Neuronal stem cell (in vitro differentiated cells): ENCODE data around the gene NATD1.

Source experiments
- DNase-seq: peaks from one replicate; pipeline ENCODE4 v3.0.0-alpha.2; 2013; ENCODE audit warnings: low spot score
- H2AFZ ChIP-seq: one replicate; pipeline ENCODE4 v1.6.1; 2013; ENCODE audit warnings: mild to moderate bottlenecking, low read length, inconsistent platforms
- H2AK5ac ChIP-seq: 2 replicates; pipeline ENCODE4 v1.6.1; 2013; ENCODE audit warnings: low read depth, mild to moderate bottlenecking, inconsistent platforms, low read length, moderate library complexity, mixed read lengths
- H2BK120ac ChIP-seq: 2 replicates; pipeline ENCODE4 v1.6.1; 2013; ENCODE audit warnings: low read depth, mild to moderate bottlenecking, inconsistent platforms, low read length, moderate library complexity, mixed read lengths
- H2BK12ac ChIP-seq: one replicate; pipeline ENCODE4 v1.6.1; 2013; ENCODE audit warnings: low read length, inconsistent platforms
- H2BK15ac ChIP-seq: 2 replicates; pipeline ENCODE4 v1.6.1; 2013; ENCODE audit warnings: mild to moderate bottlenecking, low read length, inconsistent platforms, mixed read lengths
- H2BK5ac ChIP-seq: one replicate; pipeline ENCODE4 v1.6.1; 2013; ENCODE audit warnings: inconsistent platforms, mild to moderate bottlenecking, low read length, moderate library complexity
- H3K14ac ChIP-seq: one replicate; pipeline ENCODE4 v1.6.1; 2013; ENCODE audit warnings: low read length, inconsistent platforms
- H3K18ac ChIP-seq: 2 replicates; pipeline ENCODE4 v1.6.1; 2013; ENCODE audit warnings: low read length, inconsistent platforms
- H3K23ac ChIP-seq: 2 replicates; pipeline ENCODE4 v1.6.1; 2013; ENCODE audit warnings: low read depth, mild to moderate bottlenecking, mixed read lengths, low read length, inconsistent platforms; ENCODE audit not compliant: poor library complexity
- H3K27ac ChIP-seq: replicated peaks from 3 replicates; pipeline ENCODE4 v1.5.1; 2013; ENCODE audit warnings: low read length, inconsistent platforms
- H3K27me3 ChIP-seq, 3 experiments: 2 replicates each; pipeline ENCODE4 v1.6.1; 2013; ENCODE audit warnings: low read length in 3 of 3, mild to moderate bottlenecking in 2 of 3, inconsistent platforms in 1 of 3, low read depth in 1 of 3, mixed read lengths in 1 of 3, moderate library complexity in 1 of 3; ENCODE audit not compliant: control insufficient read depth in 3 of 3, insufficient read depth in 3 of 3
- H3K36me3 ChIP-seq, 2 donors: replicated peaks in 1 of 2; 2 replicates each; pipeline ENCODE4 v1.6.1; 2013; ENCODE audit warnings: low read length in 2 of 2; ENCODE audit not compliant: control insufficient read depth in 2 of 2, insufficient read depth in 2 of 2
- H3K4ac ChIP-seq: 2 replicates; pipeline ENCODE4 v1.6.1; 2013; ENCODE audit warnings: inconsistent platforms, mild to moderate bottlenecking, low read length, moderate library complexity
- H3K4me1 ChIP-seq, 2 donors: 1 replicate in 1 of 2; 2 replicates in 1 of 2; pipeline ENCODE4 v1.6.1; 2013; ENCODE audit warnings: low read length in 2 of 2, low read depth in 1 of 2; ENCODE audit not compliant: control insufficient read depth in 2 of 2, insufficient read depth in 1 of 2
- H3K4me2 ChIP-seq: one replicate; pipeline ENCODE4 v1.6.1; 2013; ENCODE audit warnings: mild to moderate bottlenecking, low read length, inconsistent platforms; ENCODE audit not compliant: insufficient read depth, poor library complexity, severe bottlenecking
- H3K4me3 ChIP-seq, 2 donors: 2 replicates each; pipeline ENCODE4 v1.5.1; 2013; ENCODE audit warnings: low read length in 2 of 2, mild to moderate bottlenecking in 2 of 2, inconsistent platforms in 1 of 2, moderate library complexity in 1 of 2
- H3K79me1 ChIP-seq: one replicate; pipeline ENCODE4 v1.6.1; 2013; ENCODE audit warnings: low read depth, mild to moderate bottlenecking, inconsistent platforms, low read length, moderate library complexity
- H3K9ac ChIP-seq: one replicate; pipeline ENCODE4 v1.6.1; 2013; ENCODE audit warnings: mild to moderate bottlenecking, low read depth, low read length, inconsistent platforms; ENCODE audit not compliant: poor library complexity
- H3K9me3 ChIP-seq, 2 donors: replicated peaks in 1 of 2; 2 replicates each; pipeline versions ENCODE3 to v1.6.1; 2013; ENCODE audit warnings: low read length in 2 of 2, mild to moderate bottlenecking in 2 of 2, inconsistent platforms in 1 of 2, low read depth in 1 of 2, mixed read lengths in 1 of 2, moderate library complexity in 1 of 2; ENCODE audit not compliant: control insufficient read depth in 2 of 2, insufficient read depth in 1 of 2
- H4K8ac ChIP-seq: one replicate; pipeline ENCODE4 v1.6.1; 2013; ENCODE audit warnings: low read depth, mild to moderate bottlenecking, inconsistent platforms, low read length, moderate library complexity
- H4K91ac ChIP-seq: one replicate; pipeline ENCODE4 v1.6.1; 2013; ENCODE audit warnings: low read length, low read depth, mild to moderate bottlenecking, inconsistent platforms; ENCODE audit not compliant: poor library complexity
- WGBS, 2 donors: extraction: QIAGEN DNeasy Blood & Tissue Kit; methylation state at CpG; one replicate each; pipeline ENCODE4 v1.1.7; 2013; ENCODE audit warnings: missing lambda C conversion rate in 2 of 2, mixed read lengths in 1 of 2; ENCODE audit not compliant: insufficient read length in 2 of 2, insufficient replicate concordance in 1 of 2; ENCODE audit errors: extremely low coverage in 2 of 2; 5-methylcytosine and 5-hydroxymethylcytosine counted together

NATD1 gene

GRCh38 chr17:21235921-21236320, 17.3 kb downstream of the NATD1 start:
- Histone ChIP-seq H3K36me3 (no peaks in the 10 kb centered on the region), H3K9ac (no peak overlapping the region), H2BK12ac (no peak overlapping the region), H3K4me2 (no peak overlapping the region), H2BK5ac (no peak overlapping the region), H3K4me3 (no peak overlapping the region), H3K23ac (no peak overlapping the region), H4K91ac (no peak overlapping the region), H2BK120ac (no peak overlapping the region), H3K4ac (no peak overlapping the region), H2AK5ac (no peak overlapping the region), H3K9me3 (peaks cover 1 to 4% of the 10 kb centered on the region in 2 donors), H3K27ac (no peak overlapping the region), H3K79me1 (no peaks in the 10 kb centered on the region), H3K27me3 (no peaks in the 10 kb centered on the region), H3K4me1 (peaks cover 9 to 10% of the 10 kb centered on the region in 2 donors), H2AFZ (no peak overlapping the region), H2BK15ac (no peak overlapping the region), H4K8ac (no peak overlapping the region), H3K14ac (no peak overlapping the region), H3K18ac (no peak overlapping the region)
- no CpG with 5 or more reads among the region's 1 CpG for WGBS, 2 donors
- DNase-seq = no peak

GRCh38 chr17:21233581-21234347, 19.4 kb downstream of the NATD1 start:
- Histone ChIP-seq H3K27me3 (no peaks in the 10 kb centered on the region), H3K14ac (no peak overlapping the region), H3K4me2 (no peak overlapping the region), H2AFZ (no peak overlapping the region), H3K4me3 (no peak overlapping the region), H3K23ac (no peak overlapping the region), H3K4ac (no peak overlapping the region), H3K9ac (peak overlapping the region; percentile 39), H3K79me1 (peaks cover 2% of the 10 kb centered on the region), H2BK5ac (no peak overlapping the region), H3K4me1 (no peaks in the 10 kb centered on the region), H3K18ac (no peak overlapping the region), H3K9me3 (peaks cover 1 to 4% of the 10 kb centered on the region in 2 donors), H2BK120ac (no peak overlapping the region), H2AK5ac (no peak overlapping the region), H3K27ac (no peak overlapping the region), H2BK15ac (no peak overlapping the region), H2BK12ac (no peak overlapping the region), H4K91ac (no peak overlapping the region), H3K36me3 (no peaks in the 10 kb centered on the region), H4K8ac (no peak overlapping the region)
- no CpG with 5 or more reads among the region's 7 CpGs for WGBS, 2 donors
- DNase-seq = no peak

- H4K8ac ChIP-seq = no peak overlapping the region
- H3K36me3 ChIP-seq = no peaks in the 10 kb centered on the region
- no peaks in the 10 kb centered on the region for H3K27me3 ChIP-seq
- no CpG with 5 or more reads among the region's 4 CpGs for WGBS, 2 donors
- no peak for DNase-seq
- H3K4ac ChIP-seq = no peak overlapping the region
- no peak overlapping the region for H2AFZ ChIP-seq
- H3K18ac ChIP-seq = no peak overlapping the region
- H2BK15ac ChIP-seq = no peak overlapping the region
- no peak overlapping the region for H3K27ac ChIP-seq
- no peak overlapping the region for H3K9ac ChIP-seq
- H3K4me3 ChIP-seq = no peak overlapping the region
- no peak overlapping the region for H3K4me2 ChIP-seq
- H3K9me3 ChIP-seq = peaks cover 1 to 4% of the 10 kb centered on the region in 2 donors
- no peak overlapping the region for H2BK5ac ChIP-seq
- H2AK5ac ChIP-seq = no peak overlapping the region
- no peak overlapping the region for H2BK120ac ChIP-seq
- H3K23ac ChIP-seq = no peak overlapping the region
- H3K4me1 ChIP-seq = no peaks in the 10 kb centered on the region
- no peak overlapping the region for H4K91ac ChIP-seq
- no peak overlapping the region for H2BK12ac ChIP-seq
- H3K14ac ChIP-seq = no peak overlapping the region
- peaks cover 2% of the 10 kb centered on the region for H3K79me1 ChIP-seq
Measured at GRCh38 chr17:21232033-21232749, 21.0 kb downstream of the NATD1 start.

GRCh38 chr17:21231533-21231932, 21.7 kb downstream of the NATD1 start:
- no peak overlapping the region for H4K91ac ChIP-seq
- DNase-seq = no peak

More at GRCh38 chr17:21231533-21231932, 21.7 kb downstream of the NATD1 start:
- no peak overlapping the region for H4K8ac ChIP-seq
- no peak overlapping the region for H2BK120ac ChIP-seq
- H2AK5ac ChIP-seq = no peak overlapping the region
- H3K23ac ChIP-seq = no peak overlapping the region
- no peaks in the 10 kb centered on the region for H3K27me3 ChIP-seq
- no peak overlapping the region for H3K4ac ChIP-seq
- H3K4me3 ChIP-seq = no peak overlapping the region
- no CpG with 5 or more reads among the region's 6 CpGs for WGBS, 2 donors
- H3K9me3 ChIP-seq = peaks cover 1 to 4% of the 10 kb centered on the region in 2 donors
- H3K79me1 ChIP-seq = peaks cover 2% of the 10 kb centered on the region
- H2BK15ac ChIP-seq = no peak overlapping the region
- H3K27ac ChIP-seq = no peak overlapping the region
- no peak overlapping the region for H3K9ac ChIP-seq
- no peak overlapping the region for H2BK5ac ChIP-seq
- H3K4me1 ChIP-seq = no peaks in the 10 kb centered on the region
- no peaks in the 10 kb centered on the region for H3K36me3 ChIP-seq
- no peak overlapping the region for H3K18ac ChIP-seq
- no peak overlapping the region for H2BK12ac ChIP-seq
- H2AFZ ChIP-seq = no peak overlapping the region
- no peak overlapping the region for H3K14ac ChIP-seq
- no peak overlapping the region for H3K4me2 ChIP-seq
